GM12878 (cell line): ENCODE measurements around the gene SLC25A30.

Experiments used
- FOXK2 ChIP-seq: fragments of 450-650 bp; IDR thresholded peaks from 2 replicates; pipeline ENCODE4 v1.6.1; 2017; ENCODE audit warnings: mild to moderate bottlenecking, moderate library complexity
- JUND ChIP-seq: IDR thresholded peaks from 2 replicates; pipeline ENCODE4 v1.6.1; 2012; ENCODE audit warnings: low read depth, mild to moderate bottlenecking, low read length, improper control_type of control experiment, moderate library complexity
- NR2C2 ChIP-seq: IDR thresholded peaks from 2 replicates; pipeline ENCODE4 v1.6.1; 2011; ENCODE audit warnings: borderline replicate concordance, low read depth; ENCODE audit not compliant: control insufficient read depth, insufficient read length
- NRF1 ChIP-seq: conservative IDR thresholded peaks from 2 replicates; pipeline ENCODE4 v1.6.1; 2011; ENCODE audit warnings: mild to moderate bottlenecking, low read depth, low read length, improper control_type of control experiment
- POLR2AphosphoS5 ChIP-seq: IDR thresholded peaks from 2 replicates; pipeline ENCODE4 v1.6.1; 2011; ENCODE audit warnings: mild to moderate bottlenecking, low read length, inconsistent platforms
- SREBF1 ChIP-seq: IDR thresholded peaks from 2 replicates; pipeline ENCODE4 v1.6.1; 2012; ENCODE audit warnings: mild to moderate bottlenecking, low read length
- YY1 ChIP-seq: IDR thresholded peaks from 2 replicates; pipeline ENCODE4 v1.6.1; 2011; ENCODE audit warnings: low read depth, mild to moderate bottlenecking, low read length
- ZZZ3 ChIP-seq: IDR thresholded peaks from 2 replicates; pipeline ENCODE4 v1.6.1; 2011; ENCODE audit warnings: low read depth; ENCODE audit not compliant: control insufficient read depth, insufficient read length
- TF ChIP-seq, protein P1 (sequence below), 3 experiments: IDR thresholded peaks in 2 of 3; conservative IDR thresholded peaks in 1 of 3; 2 replicates each; pipeline ENCODE4 v1.5.1; 2011; ENCODE audit warnings: low read depth in 3 of 3, low read length in 3 of 3, mild to moderate bottlenecking in 3 of 3, control low read depth in 2 of 3, moderate library complexity in 2 of 3, inconsistent platforms in 1 of 3, mixed read lengths in 1 of 3; ENCODE audit not compliant: control insufficient read depth in 2 of 3, insufficient read depth in 1 of 3; ENCODE audit errors: extremely low read depth in 1 of 3
- TF ChIP-seq, protein P2 (sequence below): IDR thresholded peaks from 2 replicates; pipeline ENCODE4 v1.6.1; 2011; ENCODE audit warnings: mild to moderate bottlenecking, low read depth, low read length, moderate library complexity; ENCODE audit not compliant: insufficient replicate concordance
- TF ChIP-seq, protein P3 (sequence below): fragments of 450-650 bp; IDR thresholded peaks from 2 replicates; pipeline ENCODE4 v1.6.1; 2017; ENCODE audit warnings: mild to moderate bottlenecking, moderate library complexity
- TF ChIP-seq, protein P4 (sequence below): IDR thresholded peaks from 2 replicates; pipeline ENCODE4 v1.6.1; 2012; ENCODE audit warnings: mild to moderate bottlenecking, low read depth, low read length

DNA sequence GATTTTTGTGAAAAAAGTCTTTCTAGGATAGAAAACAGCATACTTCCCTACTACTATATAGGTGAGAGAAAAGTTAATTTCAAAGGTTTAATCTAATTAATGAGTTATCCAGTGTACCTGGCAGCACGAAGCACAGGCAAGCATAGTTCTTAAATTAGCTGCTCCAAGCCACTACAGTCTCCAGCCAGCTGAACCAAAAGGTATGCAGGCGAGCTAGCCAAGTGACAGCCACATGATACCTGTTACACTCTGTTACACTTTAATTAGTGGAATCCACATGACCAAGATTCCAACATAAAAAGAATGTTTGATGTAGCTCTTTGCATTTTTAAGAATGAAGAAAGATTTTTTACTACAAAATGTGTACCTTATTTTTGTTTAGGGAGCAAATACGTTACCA lies 15.5 kb downstream of the SLC25A30 start:
- TF ChIP-seq ZZZ3 (no peak), SREBF1 (no peak), YY1 (no peak), POLR2AphosphoS5 (no peak), JUND (no peak), NRF1 (no peak), FOXK2 (no peak), NR2C2 (no peak)
- TF ChIP-seq, protein P1, sequence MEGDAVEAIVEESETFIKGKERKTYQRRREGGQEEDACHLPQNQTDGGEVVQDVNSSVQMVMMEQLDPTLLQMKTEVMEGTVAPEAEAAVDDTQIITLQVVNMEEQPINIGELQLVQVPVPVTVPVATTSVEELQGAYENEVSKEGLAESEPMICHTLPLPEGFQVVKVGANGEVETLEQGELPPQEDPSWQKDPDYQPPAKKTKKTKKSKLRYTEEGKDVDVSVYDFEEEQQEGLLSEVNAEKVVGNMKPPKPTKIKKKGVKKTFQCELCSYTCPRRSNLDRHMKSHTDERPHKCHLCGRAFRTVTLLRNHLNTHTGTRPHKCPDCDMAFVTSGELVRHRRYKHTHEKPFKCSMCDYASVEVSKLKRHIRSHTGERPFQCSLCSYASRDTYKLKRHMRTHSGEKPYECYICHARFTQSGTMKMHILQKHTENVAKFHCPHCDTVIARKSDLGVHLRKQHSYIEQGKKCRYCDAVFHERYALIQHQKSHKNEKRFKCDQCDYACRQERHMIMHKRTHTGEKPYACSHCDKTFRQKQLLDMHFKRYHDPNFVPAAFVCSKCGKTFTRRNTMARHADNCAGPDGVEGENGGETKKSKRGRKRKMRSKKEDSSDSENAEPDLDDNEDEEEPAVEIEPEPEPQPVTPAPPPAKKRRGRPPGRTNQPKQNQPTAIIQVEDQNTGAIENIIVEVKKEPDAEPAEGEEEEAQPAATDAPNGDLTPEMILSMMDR (IDR thresholded peaks at IDR 0.05 in 2 of 3, conservative IDR thresholded peaks at IDR 0.05 in 1 of 3; ENCODE audit: control insufficient read depth in 2 of 3, extremely low read depth in 1 of 3, insufficient read depth in 1 of 3, low read depth in 3 of 3, low read length in 3 of 3): no peak
- TF ChIP-seq, protein P2, sequence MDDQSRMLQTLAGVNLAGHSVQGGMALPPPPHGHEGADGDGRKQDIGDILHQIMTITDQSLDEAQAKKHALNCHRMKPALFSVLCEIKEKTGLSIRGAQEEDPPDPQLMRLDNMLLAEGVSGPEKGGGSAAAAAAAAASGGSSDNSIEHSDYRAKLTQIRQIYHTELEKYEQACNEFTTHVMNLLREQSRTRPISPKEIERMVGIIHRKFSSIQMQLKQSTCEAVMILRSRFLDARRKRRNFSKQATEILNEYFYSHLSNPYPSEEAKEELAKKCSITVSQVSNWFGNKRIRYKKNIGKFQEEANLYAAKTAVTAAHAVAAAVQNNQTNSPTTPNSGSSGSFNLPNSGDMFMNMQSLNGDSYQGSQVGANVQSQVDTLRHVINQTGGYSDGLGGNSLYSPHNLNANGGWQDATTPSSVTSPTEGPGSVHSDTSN: no peak
- TF ChIP-seq, protein P3, sequence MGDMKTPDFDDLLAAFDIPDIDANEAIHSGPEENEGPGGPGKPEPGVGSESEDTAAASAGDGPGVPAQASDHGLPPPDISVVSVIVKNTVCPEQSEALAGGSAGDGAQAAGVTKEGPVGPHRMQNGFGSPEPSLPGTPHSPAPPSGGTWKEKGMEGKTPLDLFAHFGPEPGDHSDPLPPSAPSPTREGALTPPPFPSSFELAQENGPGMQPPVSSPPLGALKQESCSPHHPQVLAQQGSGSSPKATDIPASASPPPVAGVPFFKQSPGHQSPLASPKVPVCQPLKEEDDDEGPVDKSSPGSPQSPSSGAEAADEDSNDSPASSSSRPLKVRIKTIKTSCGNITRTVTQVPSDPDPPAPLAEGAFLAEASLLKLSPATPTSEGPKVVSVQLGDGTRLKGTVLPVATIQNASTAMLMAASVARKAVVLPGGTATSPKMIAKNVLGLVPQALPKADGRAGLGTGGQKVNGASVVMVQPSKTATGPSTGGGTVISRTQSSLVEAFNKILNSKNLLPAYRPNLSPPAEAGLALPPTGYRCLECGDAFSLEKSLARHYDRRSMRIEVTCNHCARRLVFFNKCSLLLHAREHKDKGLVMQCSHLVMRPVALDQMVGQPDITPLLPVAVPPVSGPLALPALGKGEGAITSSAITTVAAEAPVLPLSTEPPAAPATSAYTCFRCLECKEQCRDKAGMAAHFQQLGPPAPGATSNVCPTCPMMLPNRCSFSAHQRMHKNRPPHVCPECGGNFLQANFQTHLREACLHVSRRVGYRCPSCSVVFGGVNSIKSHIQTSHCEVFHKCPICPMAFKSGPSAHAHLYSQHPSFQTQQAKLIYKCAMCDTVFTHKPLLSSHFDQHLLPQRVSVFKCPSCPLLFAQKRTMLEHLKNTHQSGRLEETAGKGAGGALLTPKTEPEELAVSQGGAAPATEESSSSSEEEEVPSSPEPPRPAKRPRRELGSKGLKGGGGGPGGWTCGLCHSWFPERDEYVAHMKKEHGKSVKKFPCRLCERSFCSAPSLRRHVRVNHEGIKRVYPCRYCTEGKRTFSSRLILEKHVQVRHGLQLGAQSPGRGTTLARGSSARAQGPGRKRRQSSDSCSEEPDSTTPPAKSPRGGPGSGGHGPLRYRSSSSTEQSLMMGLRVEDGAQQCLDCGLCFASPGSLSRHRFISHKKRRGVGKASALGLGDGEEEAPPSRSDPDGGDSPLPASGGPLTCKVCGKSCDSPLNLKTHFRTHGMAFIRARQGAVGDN: no peak
- TF ChIP-seq, protein P4, sequence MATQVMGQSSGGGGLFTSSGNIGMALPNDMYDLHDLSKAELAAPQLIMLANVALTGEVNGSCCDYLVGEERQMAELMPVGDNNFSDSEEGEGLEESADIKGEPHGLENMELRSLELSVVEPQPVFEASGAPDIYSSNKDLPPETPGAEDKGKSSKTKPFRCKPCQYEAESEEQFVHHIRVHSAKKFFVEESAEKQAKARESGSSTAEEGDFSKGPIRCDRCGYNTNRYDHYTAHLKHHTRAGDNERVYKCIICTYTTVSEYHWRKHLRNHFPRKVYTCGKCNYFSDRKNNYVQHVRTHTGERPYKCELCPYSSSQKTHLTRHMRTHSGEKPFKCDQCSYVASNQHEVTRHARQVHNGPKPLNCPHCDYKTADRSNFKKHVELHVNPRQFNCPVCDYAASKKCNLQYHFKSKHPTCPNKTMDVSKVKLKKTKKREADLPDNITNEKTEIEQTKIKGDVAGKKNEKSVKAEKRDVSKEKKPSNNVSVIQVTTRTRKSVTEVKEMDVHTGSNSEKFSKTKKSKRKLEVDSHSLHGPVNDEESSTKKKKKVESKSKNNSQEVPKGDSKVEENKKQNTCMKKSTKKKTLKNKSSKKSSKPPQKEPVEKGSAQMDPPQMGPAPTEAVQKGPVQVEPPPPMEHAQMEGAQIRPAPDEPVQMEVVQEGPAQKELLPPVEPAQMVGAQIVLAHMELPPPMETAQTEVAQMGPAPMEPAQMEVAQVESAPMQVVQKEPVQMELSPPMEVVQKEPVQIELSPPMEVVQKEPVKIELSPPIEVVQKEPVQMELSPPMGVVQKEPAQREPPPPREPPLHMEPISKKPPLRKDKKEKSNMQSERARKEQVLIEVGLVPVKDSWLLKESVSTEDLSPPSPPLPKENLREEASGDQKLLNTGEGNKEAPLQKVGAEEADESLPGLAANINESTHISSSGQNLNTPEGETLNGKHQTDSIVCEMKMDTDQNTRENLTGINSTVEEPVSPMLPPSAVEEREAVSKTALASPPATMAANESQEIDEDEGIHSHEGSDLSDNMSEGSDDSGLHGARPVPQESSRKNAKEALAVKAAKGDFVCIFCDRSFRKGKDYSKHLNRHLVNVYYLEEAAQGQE: no peak
